Right ventricle myocardium superior (tissue), 1 donor: Measurements from ENCODE around the gene APOM. TPM values are rescaled to one million over a fixed set of nuclear protein-coding genes. Genes with fewer than 3 reads are reported as not detected.

Experiments used
- ATAC-seq: fragments of 200-7000 bp; cut with Tn5 transposase; one replicate; pipeline ENCODE4 v1.9.1; 2020; ENCODE audit warnings: mild to moderate bottlenecking; ENCODE audit not compliant: poor library complexity
- DNase-seq: peaks from one replicate; pipeline ENCODE4 v3.0.0-alpha.2; 2020
- intact Hi-C: fragments of 100-400 bp; cut with DNase I; formaldehyde crosslinking; loops from one replicate; pipeline ENCODE4 v1.11.2; 2022
- total RNA-seq: library from RNA; stranded (reverse); fragmentation: NEBNext Ultra II Directional; extraction: Animal tissue kit (Norgen Biotek cat#: 25700); gene quantifications from one replicate; pipeline ENCODE4 v1.2.1, GENCODE V29; 2021
- donor health status: DM: no; HTN: yes; CAD: no; lungs with severe emphysema.

APOM gene
- total RNA-seq, 1 donor from 2014 or later, result 1.9 TPM

- intact Hi-C loops, result no loop called here
- DNase-seq (no peak), ATAC-seq (peak; percentile 71)
Measured at GRCh38 chr6:31651602-31652191, 4.0 kb upstream of the APOM start.

DNA sequence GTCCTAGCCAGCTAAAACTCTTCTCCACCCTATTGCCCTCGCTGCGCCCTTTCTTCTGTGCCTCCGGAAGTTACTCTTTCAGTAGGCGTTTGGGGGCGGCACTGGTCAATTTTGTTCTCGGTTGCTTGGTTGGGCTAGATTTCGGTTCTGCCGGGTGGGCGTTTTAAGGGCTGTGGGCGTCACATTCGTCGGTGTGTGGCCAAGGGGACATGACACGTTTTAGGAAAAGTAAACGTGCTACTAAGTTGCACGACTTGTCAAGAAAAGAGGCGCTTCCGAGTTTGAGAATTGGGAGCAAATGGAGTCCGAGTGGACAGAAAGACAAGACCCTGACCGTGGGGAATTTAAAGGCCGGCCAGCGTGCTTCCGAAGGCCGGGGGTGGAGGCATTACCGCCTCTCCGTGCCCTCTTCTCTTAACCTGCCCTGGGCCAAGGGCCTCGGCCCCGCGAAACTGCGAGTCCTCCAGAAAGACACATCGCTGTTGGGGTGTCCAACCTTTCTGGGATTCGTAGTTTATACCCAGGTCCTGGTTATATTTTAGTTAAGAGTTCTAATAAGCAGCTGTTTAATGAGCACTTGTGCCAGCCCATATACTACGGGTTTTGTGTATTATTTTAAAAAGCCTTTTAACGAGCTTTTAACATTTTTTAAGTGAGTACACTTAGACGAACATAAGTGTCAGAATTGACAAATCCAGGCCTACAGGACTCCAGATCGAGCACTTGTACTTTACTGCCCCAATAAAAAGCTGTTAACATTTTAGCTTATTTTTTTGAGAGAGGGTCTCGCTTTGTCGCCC, 2.6 kb upstream of the APOM start:
- ATAC-seq, result peak; percentile 84
- intact Hi-C loops, result no loop called here
- DNase-seq, result peak; percentile 88

DNA sequence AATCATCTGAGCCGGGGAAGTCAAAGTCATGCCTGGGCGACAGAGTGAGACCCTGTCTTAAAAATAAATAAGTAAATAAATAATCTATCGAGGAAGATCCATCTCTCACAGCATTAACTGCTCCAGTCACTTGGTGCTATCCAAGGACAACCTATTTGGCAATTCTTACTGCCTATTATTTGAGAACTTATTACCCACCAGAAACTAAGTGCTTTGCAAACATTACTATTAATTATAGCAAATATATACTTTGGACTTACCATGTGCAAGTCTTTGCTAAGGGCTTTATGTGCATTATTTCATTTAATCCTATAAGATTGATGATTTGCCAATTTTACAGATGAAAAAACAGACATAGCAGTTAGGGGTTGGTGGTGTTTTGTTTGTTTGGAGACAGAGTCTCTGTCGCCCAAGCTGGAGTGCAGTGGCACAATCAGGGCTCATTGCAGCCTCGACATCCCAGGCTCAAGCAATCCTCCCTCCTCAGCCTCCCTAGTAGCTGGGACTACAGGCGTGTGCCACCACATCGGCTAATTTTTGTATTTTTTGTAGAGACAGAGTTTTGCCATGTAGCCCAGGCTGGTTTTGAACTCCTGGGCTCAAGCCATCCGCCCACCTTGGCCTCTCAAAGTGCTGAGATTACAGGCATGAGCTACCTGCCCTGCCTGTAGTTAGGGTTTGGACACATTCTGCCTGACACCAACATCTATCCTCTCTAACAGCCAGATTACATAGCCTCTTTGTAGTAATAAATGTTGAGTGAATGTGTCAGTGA, 933 bp upstream of the APOM start:
- intact Hi-C loops, result no loop called here
- DNase-seq (no peak), ATAC-seq (no peak)

DNA sequence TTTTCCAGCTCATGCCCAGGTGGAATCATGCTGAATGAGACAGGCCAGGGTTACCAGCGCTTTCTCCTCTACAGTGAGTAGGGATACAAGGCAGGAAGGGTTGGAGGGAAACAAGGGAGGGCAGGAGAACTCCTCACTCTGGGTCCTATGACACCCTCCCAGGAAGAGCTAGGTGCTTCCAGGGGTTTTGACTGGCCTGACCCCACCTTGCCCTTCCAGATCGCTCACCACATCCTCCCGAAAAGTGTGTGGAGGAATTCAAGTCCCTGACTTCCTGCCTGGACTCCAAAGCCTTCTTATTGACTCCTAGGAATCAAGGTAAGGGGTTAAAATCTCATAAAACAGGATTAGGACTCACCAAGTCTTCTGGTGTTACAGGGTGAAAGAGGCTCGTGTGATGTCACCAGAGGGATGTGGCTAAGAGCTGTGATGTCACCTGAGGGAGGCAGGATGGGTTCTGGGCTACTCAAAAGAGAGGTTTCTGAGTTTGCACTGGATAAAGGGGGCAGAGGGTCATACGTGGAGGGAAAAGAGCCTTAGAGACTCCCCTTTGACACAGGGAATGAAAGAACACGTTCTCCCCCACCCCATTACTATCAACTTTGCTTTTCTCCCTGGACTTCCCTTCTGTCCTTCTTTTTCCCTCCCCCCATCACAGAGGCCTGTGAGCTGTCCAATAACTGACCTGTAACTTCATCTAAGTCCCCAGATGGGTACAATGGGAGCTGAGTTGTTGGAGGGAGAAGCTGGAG, 1.9 kb downstream of the APOM start:
- ATAC-seq, result no peak
- intact Hi-C loops, result no loop called here
- no peak for DNase-seq

GRCh38 chr6:31658158-31658688, 2.5 kb downstream of the APOM start:
- ATAC-seq (no peak), DNase-seq (no peak)
- intact Hi-C loops, result no loop called here

DNA sequence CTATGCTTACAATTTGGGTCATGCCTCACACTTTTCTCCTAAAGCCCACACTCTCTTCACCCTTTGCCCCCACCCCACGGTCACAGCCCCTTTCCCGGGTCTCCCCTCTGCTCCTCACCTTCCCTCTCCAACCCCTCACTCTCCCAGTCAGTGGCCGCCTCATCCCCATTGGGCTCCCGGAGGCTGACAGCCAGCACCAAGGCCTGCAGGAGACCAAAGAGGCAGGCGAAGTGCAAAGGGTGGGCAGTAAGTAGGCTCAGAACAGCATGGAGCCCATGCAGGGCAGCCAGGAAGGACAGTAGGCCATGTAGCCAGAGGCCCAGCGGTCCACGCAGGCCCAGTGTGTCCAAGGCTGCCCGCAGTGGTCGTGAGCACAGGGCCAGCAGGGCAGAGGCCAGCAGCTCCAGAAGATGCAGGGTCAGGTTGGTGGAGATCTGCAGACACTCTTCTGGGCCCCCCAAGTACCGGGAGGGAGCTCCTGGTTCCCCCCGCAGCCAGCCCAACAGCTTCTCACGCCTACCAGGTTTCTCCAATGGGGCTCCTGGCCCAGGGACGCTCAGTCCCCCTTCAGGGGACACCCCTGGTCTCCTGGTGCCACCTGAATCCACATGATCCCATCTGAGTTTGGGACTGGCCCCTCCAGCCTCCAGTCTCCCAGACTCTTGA, 3.4 kb downstream of the APOM start:
- no peak for DNase-seq
- intact Hi-C loops, result no loop called here
- ATAC-seq, result no peak

DNA sequence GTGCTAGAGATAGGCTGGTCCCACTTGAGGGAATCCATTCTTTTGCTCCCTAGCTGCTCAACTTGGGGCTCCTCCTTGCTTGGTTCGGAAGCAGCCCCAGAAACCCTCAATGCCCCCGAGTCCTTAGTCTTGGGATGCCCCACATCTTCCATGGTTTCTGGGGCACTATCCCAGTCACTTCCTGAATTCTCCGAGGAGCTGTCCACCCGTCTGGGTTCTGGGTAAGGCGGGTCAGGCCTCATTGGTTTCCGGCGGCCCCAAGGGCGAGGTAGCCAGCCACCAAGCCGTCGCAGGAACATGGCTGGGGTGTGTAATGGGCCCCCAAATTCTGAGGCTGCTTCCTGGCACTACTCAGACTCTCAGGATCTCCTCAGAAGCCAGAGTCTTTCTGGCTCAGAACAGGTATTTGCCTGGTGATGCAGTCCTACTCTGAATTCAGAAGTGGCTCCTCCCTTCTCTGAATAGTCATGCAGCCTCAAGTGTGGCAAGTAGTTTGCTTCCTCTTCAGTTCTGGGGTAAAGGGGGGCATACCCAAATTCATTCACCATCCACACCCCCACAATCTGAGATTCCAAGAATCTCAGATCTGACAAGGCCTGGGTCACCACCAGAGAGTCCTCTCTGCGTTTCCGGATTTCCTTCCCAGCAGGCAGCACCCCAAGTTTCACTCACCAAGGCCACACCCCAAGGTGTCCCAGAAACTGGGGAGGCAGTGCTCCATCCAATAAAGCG, 4.1 kb downstream of the APOM start:
- intact Hi-C loops, result no loop called here
- ATAC-seq, result peak; percentile 2
- DNase-seq, result no peak

- intact Hi-C loops, result no loop called here
- DNase-seq, result peak; percentile 94
- peak; percentile 82 for ATAC-seq
Measured at GRCh38 chr6:31660381-31661261, 4.9 kb downstream of the APOM start, which contains the start of gene C6orf47. Gene C6orf47 (minus strand): TSS chr6:31660778. CDS start chr6:31659947, 831 bp downstream.

DNA sequence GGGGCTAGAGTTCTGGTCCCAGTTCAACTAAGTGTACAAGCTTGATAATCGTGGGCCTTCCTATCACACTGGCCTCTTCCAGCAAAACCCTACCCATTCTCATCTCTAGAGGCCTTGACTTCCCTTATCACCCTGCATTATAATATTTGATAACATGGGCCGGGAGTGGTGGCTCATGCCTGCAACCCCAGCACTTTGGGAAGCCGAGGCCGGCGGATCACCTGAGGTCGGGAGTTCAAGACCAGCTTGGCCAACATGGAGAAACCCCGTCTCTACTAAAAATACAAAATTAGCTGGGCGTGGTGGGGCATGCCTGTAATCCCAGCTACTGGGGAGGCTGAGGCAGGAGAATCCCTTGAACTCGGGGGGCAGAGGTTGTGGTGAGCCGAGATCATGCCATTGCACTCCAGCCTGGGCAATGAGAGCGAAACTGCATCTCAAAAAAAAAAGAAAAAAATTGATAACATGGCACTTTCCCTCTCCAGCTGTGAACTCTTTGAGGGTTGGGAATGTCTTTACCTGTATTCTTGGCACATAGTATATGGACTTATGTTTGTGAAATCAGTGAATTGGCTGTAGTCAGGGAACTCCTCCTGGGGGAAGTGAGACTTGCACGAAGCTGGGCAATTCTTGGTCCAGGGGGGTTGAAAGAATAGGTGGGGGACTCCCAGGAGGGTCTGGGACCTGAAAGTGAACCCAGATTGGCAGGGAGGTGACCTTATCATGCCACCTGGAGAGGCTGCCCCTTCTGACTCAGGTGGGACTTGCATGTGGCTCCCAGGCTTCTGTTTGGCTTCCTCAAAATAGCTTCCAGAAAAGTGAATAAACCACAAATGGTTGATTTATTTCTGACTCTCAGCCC, 5.8 kb downstream of the APOM start:
- ATAC-seq (no peak), DNase-seq (no peak)
- intact Hi-C loops, result no loop called here

DNA sequence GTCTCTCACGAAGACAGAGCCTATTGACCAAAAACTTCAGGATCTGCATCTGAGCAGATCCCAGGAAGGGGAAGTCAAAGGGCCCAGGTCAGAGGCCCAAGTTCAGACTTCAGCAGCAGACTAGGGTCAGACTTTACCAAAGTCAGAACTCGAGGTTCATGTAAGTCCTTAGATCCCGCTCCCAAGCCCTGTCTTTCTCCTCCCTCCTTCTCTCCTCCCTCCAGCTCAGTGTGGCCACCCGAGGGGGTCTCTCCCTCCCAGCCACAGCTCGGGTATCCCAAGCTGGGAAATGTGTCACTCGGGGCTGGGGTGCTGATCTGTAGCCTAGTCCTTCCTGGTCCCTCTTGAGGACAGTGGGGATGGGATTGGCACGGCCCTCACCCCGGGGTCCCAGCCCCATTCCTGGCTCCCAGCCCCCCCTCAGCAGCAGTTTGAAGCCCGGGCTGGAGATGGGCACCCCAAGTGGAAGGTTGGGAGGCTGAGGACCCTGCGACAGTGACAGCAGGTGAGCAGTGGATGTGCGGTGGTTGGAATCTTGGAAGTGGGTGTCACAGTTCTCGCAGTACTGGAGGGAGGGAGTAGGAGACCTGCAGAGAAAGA, 6.5 kb downstream of the APOM start:
- DNase-seq, result no peak
- no peak for ATAC-seq
- intact Hi-C loops, result no loop called here

GRCh38 chr6:31663126-31663960, 7.6 kb downstream of the APOM start:
- intact Hi-C loops, result no loop called here
- ATAC-seq (no peak), DNase-seq (no peak)

- DNase-seq, result no peak
- intact Hi-C loops, result no loop called here
- ATAC-seq, result no peak
Measured at GRCh38 chr6:31663961-31664789, 8.5 kb downstream of the APOM start.

- intact Hi-C loops, result no loop called here
- DNase-seq (peak; percentile 95), ATAC-seq (peak; percentile 77)
Measured at GRCh38 chr6:31664790-31665500, 9.3 kb downstream of the APOM start, which contains the start of gene GPANK1. Gene GPANK1 (minus strand): TSS chr6:31664997. CDS start chr6:31664478, 519 bp downstream.
